ENCODE results near the gene GCH1. TPM values are rescaled to one million over a fixed set of nuclear protein-coding genes. Genes with fewer than 3 reads are reported as not detected.

GCH1 gene
- total and polyA plus RNA-seq, 4 donors = 3.4 to 4.6 (median 4.1) TPM

DNA sequence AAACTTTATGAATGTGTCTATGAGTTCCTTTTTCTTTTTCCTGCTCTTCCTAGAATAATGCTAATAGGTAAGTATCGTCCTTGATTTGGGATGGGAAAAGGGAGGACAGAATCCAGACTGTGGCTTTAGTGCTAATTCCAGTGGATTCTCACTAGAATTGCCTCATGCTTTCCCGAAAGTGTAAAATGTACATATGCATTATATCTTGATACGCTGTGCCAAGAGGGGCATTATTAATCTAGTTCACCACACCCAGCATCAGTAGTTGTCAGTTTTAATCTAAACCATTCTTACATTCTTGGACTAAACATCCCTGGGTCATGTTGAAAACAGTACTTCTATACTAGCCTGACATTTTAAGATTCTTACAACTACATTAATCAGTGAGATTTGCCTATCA lies 49.3 kb downstream of the GCH1 start:
- WGBS (ENCODE audit: insufficient coverage) = no CpG with 5 or more reads among the region's 3 CpGs
- no peaks in the 10 kb centered on the region for H3K9me3 ChIP-seq (ENCODE audit: control insufficient read depth, insufficient read depth, low read length)
- no peak for DNase-seq (ENCODE audit: low read depth in 4 of 6, low spot score in 6 of 6)
- no peaks in the 10 kb centered on the region for H3K27me3 ChIP-seq (ENCODE audit: control insufficient read depth, insufficient read depth, low read length)
- H3K4me3 ChIP-seq (ENCODE audit: low read depth, low read length) = no peak overlapping the region
- H3K27ac ChIP-seq (ENCODE audit: low read depth, low read length) = no peak overlapping the region
- H3K4me1 ChIP-seq (ENCODE audit: control insufficient read depth, insufficient read depth, low read length) = no peaks in the 10 kb centered on the region
- H3K36me3 ChIP-seq (ENCODE audit: control insufficient read depth, insufficient read depth, low read length) = no peaks in the 10 kb centered on the region

DNA sequence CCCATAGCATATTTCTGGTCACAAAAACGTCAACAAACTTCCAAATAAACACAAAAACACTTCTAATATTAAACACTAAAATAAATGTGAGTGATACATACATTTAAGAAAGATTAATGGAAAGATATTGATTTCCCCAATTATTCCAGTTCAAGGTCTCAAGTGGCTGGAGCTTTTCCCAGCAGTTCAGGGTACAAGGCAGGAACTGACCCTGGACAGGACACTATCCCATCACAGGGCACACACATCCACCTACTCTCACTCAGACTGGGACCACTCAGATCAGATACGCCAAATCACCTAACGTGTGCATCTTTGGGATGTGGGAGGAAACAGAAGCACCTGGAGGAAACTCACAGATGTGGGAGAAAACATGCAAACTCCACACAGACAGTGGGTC lies 50.4 kb downstream of the GCH1 start:
- Histone ChIP-seq H3K27ac (ENCODE audit: low read depth, low read length) (no peak overlapping the region), H3K36me3 (ENCODE audit: control insufficient read depth, insufficient read depth, low read length) (no peaks in the 10 kb centered on the region), H3K9me3 (ENCODE audit: control insufficient read depth, insufficient read depth, low read length) (no peaks in the 10 kb centered on the region), H3K4me3 (ENCODE audit: low read depth, low read length) (no peak overlapping the region), H3K4me1 (ENCODE audit: control insufficient read depth, insufficient read depth, low read length) (no peaks in the 10 kb centered on the region), H3K27me3 (ENCODE audit: control insufficient read depth, insufficient read depth, low read length) (no peaks in the 10 kb centered on the region)
- WGBS (ENCODE audit: insufficient coverage) = 100% methylated on average over 1 of the region's 3 CpGs
- no peak for DNase-seq (ENCODE audit: low read depth in 4 of 6, low spot score in 6 of 6)

DNA sequence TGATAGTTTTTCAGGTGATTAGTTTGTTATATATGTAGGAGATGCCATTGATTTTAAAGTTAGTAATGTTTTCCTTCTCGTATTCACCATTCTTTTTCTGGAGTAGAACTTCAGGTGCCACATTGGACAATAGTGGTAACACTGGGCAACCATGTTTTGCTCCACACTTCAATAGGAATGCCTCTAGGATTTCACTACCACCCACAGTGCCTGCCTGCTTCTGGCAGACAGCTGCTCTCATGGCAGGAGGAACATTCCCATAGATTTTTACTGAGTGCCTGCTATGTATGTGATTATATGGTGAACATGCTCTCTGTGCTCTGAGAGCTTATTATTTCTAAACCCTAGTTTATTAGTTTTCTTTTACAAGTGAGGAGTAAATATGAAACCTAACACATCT lies 53.7 kb downstream of the GCH1 start:
- no peaks in the 10 kb centered on the region for H3K9me3 ChIP-seq (ENCODE audit: control insufficient read depth, insufficient read depth, low read length)
- no peaks in the 10 kb centered on the region for H3K4me1 ChIP-seq (ENCODE audit: control insufficient read depth, insufficient read depth, low read length)
- DNase-seq (ENCODE audit: low read depth in 4 of 6, low spot score in 6 of 6) = no peak
- H3K27ac ChIP-seq (ENCODE audit: low read depth, low read length) = no peak overlapping the region
- no peaks in the 10 kb centered on the region for H3K27me3 ChIP-seq (ENCODE audit: control insufficient read depth, insufficient read depth, low read length)
- no peak overlapping the region for H3K4me3 ChIP-seq (ENCODE audit: low read depth, low read length)
- H3K36me3 ChIP-seq (ENCODE audit: control insufficient read depth, insufficient read depth, low read length) = no peaks in the 10 kb centered on the region
- WGBS (ENCODE audit: insufficient coverage) = no CpG with 5 or more reads among the region's 1 CpG

DNA sequence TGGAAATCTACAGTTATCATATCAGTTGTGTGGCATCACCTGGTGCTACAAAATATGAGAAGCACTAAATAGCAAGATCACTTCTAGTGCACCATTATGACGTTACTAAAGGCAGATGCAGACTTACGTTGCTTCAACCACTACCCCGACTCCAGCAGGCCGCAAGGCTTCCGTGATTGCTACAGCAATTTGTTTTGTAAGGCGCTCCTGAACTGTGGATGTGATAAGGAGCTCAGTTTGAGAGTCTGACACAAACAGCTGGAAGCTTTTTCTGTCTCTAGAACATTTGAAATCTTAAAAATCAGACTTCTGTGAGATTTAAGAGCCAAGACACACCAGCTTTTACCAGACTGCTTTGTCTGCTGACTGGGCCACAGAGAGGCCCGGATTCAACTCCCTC lies 57.0 kb downstream of the GCH1 start:
- DNase-seq (ENCODE audit: low read depth in 4 of 6, low spot score in 6 of 6) = peak in 1 of 6 donors; percentile 22
- 80% methylated on average over 2 of the region's 7 CpGs for WGBS (ENCODE audit: insufficient coverage)

DNA sequence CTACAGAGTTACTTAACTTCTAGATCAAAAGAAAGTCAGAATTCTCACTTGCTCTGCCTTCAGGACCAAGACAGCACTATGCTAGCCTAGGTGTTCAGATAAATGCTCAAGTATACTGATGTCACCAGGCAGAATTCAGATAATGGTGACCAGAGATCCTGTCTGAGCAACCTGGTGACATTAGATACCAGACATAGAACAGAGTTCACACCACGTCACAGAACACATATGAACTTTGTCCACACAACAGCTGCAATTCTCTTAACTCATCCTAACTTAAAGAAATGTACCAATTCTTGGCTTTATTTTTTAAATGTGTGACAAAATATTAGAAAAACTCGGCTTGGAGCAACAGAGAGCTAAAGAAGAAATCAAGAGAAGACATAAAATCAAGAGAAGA lies 58.1 kb downstream of the GCH1 start:
- no peaks in the 10 kb centered on the region for H3K4me1 ChIP-seq (ENCODE audit: control insufficient read depth, insufficient read depth, low read length)
- no peaks in the 10 kb centered on the region for H3K9me3 ChIP-seq (ENCODE audit: control insufficient read depth, insufficient read depth, low read length)
- no peaks in the 10 kb centered on the region for H3K36me3 ChIP-seq (ENCODE audit: control insufficient read depth, insufficient read depth, low read length)
- no peaks in the 10 kb centered on the region for H3K27me3 ChIP-seq (ENCODE audit: control insufficient read depth, insufficient read depth, low read length)
- WGBS (ENCODE audit: insufficient coverage) = 83% methylated on average over 1 of the region's 2 CpGs
- H3K27ac ChIP-seq (ENCODE audit: low read depth, low read length) = no peak overlapping the region
- no peak for DNase-seq (ENCODE audit: low read depth in 4 of 6, low spot score in 6 of 6)
- H3K4me3 ChIP-seq (ENCODE audit: low read depth, low read length) = no peak overlapping the region

More for the DNA sequence above, 57.0 kb downstream of the GCH1 start:
- H3K27me3 ChIP-seq (ENCODE audit: control insufficient read depth, insufficient read depth, low read length) = no peaks in the 10 kb centered on the region
- no peaks in the 10 kb centered on the region for H3K4me1 ChIP-seq (ENCODE audit: control insufficient read depth, insufficient read depth, low read length)
- H3K36me3 ChIP-seq (ENCODE audit: control insufficient read depth, insufficient read depth, low read length) = no peaks in the 10 kb centered on the region
- no peaks in the 10 kb centered on the region for H3K9me3 ChIP-seq (ENCODE audit: control insufficient read depth, insufficient read depth, low read length)
- H3K27ac ChIP-seq (ENCODE audit: low read depth, low read length) = no peak overlapping the region
- H3K4me3 ChIP-seq (ENCODE audit: low read depth, low read length) = no peak overlapping the region

DNA sequence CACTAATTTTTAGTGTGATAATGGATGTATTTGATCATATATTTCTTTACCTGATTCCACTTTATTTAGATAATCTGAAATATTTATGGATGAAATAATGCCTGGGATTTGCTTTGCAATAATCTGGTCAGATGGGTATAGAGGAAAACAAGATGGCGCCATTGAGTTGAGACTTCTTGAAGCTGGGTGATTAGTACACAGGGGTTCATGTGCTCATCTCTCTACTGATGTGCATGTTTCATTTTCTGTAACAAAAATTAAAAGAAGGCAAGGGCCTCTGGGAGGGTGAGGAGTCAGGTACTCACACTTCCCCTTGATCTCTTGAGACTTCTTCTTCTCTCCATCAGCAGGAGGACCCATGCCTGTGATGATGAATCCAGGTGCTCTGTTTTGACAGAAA lies 61.8 kb downstream of the GCH1 start:
- Histone ChIP-seq H3K27ac (ENCODE audit: low read depth, low read length) (no peak overlapping the region), H3K27me3 (ENCODE audit: control insufficient read depth, insufficient read depth, low read length) (no peaks in the 10 kb centered on the region), H3K36me3 (ENCODE audit: control insufficient read depth, insufficient read depth, low read length) (no peaks in the 10 kb centered on the region), H3K9me3 (ENCODE audit: control insufficient read depth, insufficient read depth, low read length) (no peaks in the 10 kb centered on the region), H3K4me1 (ENCODE audit: control insufficient read depth, insufficient read depth, low read length) (no peaks in the 10 kb centered on the region), H3K4me3 (ENCODE audit: low read depth, low read length) (no peak overlapping the region)
- WGBS (ENCODE audit: insufficient coverage) = 100% methylated on average over 1 of the region's 1 CpG
- DNase-seq (ENCODE audit: low read depth in 4 of 6, low spot score in 6 of 6) = no peak

DNA sequence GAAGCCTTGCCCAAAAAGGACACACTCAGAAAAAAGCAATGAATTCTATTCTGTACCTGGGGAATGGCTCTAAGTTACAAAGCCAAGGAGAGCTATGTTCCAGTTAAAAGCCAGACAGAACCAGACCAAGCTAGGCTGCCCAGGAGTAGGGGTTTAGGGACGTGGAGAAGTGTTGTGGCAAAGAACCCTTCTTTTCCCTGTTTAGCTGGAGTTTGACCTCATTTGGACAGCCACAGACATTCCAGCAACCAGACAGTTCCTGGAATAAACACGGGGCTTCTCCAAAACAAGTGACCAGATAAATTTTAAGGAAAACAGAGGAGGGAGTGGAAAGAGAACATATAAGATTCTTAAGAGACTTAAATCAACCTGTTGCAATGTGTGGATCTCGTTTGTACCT lies 62.3 kb downstream of the GCH1 start:
- DNase-seq (ENCODE audit: low read depth in 4 of 6, low spot score in 6 of 6) = no peak
- no peaks in the 10 kb centered on the region for H3K27me3 ChIP-seq (ENCODE audit: control insufficient read depth, insufficient read depth, low read length)
- H3K4me1 ChIP-seq (ENCODE audit: control insufficient read depth, insufficient read depth, low read length) = no peaks in the 10 kb centered on the region
- H3K27ac ChIP-seq (ENCODE audit: low read depth, low read length) = no peak overlapping the region
- H3K4me3 ChIP-seq (ENCODE audit: low read depth, low read length) = no peak overlapping the region
- no CpG with 5 or more reads among the region's 3 CpGs for WGBS (ENCODE audit: insufficient coverage)
- no peaks in the 10 kb centered on the region for H3K9me3 ChIP-seq (ENCODE audit: control insufficient read depth, insufficient read depth, low read length)
- H3K36me3 ChIP-seq (ENCODE audit: control insufficient read depth, insufficient read depth, low read length) = no peaks in the 10 kb centered on the region

DNA sequence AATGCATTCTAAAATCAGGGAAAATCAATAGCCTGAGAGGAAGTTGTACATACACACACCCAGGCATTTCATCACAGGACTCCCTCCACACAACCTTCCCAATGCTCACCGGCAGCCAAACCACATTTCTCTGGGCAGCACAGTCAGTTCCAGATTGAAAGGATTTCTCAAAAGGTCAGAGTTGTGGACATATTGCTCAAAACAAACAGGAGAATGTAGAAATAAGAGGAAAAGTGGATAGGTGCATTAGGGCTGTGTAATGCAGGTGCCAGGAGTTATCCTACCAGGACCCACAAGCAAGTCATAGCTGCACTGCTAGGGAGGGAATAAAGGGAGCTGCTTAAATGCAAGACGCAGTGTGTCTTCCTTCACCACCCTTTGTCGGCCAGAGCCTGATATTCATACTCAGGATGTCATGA lies 62.9 kb downstream of the GCH1 start:
- no peak overlapping the region for H3K4me3 ChIP-seq (ENCODE audit: low read depth, low read length)
- no peak for DNase-seq (ENCODE audit: low read depth in 4 of 6, low spot score in 6 of 6)
- H3K27ac ChIP-seq (ENCODE audit: low read depth, low read length) = no peak overlapping the region
- H3K9me3 ChIP-seq (ENCODE audit: control insufficient read depth, insufficient read depth, low read length) = no peaks in the 10 kb centered on the region
- H3K36me3 ChIP-seq (ENCODE audit: control insufficient read depth, insufficient read depth, low read length) = no peaks in the 10 kb centered on the region
- H3K27me3 ChIP-seq (ENCODE audit: control insufficient read depth, insufficient read depth, low read length) = no peaks in the 10 kb centered on the region
- no peaks in the 10 kb centered on the region for H3K4me1 ChIP-seq (ENCODE audit: control insufficient read depth, insufficient read depth, low read length)
- 82% methylated on average over 3 of the region's 3 CpGs for WGBS (ENCODE audit: insufficient coverage)

DNA sequence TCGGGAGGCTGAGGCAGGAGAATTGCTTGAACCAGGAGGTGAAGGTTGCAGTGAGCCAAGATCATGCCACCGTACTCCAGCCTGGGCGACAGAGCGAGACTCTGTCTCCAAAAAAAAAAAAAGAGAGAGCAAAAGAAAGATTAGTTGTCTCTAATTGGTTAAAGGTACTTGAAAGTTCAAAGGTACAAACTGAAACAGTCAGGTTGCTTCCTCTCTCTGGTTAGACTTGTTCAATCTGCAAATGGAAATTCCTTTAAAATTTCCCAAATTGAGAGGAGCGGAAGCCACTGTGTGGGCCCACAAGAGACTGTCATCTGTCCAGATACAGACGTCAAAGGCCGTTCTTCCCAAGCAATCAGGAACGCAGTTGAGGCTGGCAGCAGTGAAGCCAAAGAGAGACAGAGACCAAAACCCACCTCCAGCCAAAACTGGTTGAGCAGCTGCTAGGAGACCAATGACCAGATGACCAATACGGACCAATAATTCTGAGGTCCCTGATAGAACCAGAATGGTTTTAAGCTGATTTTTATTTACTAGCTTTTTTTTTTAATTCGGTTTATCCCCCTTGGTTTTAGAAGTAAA lies 63.6 kb downstream of the GCH1 start:
- WGBS (ENCODE audit: insufficient coverage) = 98% methylated on average over 8 of the region's 10 CpGs
- Histone ChIP-seq H3K9me3 (ENCODE audit: control insufficient read depth, insufficient read depth, low read length) (no peaks in the 10 kb centered on the region), H3K36me3 (ENCODE audit: control insufficient read depth, insufficient read depth, low read length) (no peaks in the 10 kb centered on the region), H3K27ac (ENCODE audit: low read depth, low read length) (no peak overlapping the region), H3K4me1 (ENCODE audit: control insufficient read depth, insufficient read depth, low read length) (no peaks in the 10 kb centered on the region), H3K4me3 (ENCODE audit: low read depth, low read length) (no peak overlapping the region), H3K27me3 (ENCODE audit: control insufficient read depth, insufficient read depth, low read length) (no peaks in the 10 kb centered on the region)
- DNase-seq (ENCODE audit: low read depth in 4 of 6, low spot score in 6 of 6) = no peak

DNA sequence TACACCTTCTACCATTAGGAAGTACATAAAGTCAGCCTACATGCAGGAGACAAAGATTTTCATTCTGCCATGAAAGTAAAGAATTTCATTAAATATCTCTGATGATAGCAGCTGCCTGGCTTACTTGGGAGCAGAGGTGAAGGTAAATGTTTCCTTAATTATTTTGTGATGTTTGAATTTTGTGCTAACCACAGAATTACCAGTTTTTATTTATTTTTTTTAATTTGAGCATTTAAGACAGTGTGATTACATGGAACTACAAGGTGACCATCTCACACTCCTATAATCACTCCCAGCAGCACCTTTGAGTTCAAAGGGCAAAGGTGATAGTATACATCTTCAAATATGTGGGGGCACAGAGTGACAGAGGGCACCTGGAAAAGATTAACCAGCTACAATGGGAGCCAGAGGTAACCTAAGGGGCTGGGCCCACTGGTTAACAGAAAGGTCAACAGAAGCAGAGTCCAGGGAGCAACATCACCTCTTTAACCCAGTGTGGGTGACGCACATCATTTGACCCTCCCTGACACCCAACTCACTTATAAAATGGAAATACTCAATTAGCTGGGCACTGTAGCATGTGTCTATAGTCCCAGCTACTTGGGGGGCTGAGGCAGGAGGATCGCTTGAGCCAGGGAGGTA lies 65.0 kb downstream of the GCH1 start:
- H3K9me3 ChIP-seq (ENCODE audit: control insufficient read depth, insufficient read depth, low read length) = no peaks in the 10 kb centered on the region
- H3K27me3 ChIP-seq (ENCODE audit: control insufficient read depth, insufficient read depth, low read length) = no peaks in the 10 kb centered on the region
- no peak overlapping the region for H3K4me3 ChIP-seq (ENCODE audit: low read depth, low read length)
- no peaks in the 10 kb centered on the region for H3K4me1 ChIP-seq (ENCODE audit: control insufficient read depth, insufficient read depth, low read length)
- no peaks in the 10 kb centered on the region for H3K36me3 ChIP-seq (ENCODE audit: control insufficient read depth, insufficient read depth, low read length)
- DNase-seq (ENCODE audit: low read depth in 4 of 6, low spot score in 6 of 6) = no peak
- H3K27ac ChIP-seq (ENCODE audit: low read depth, low read length) = no peak overlapping the region
- WGBS (ENCODE audit: insufficient coverage) = 71% methylated on average over 1 of the region's 2 CpGs
